Colonic mucosa (tissue), 4 donors: ENCODE measurements around the gene SMIM15. TPM values are rescaled to one million over a fixed set of nuclear protein-coding genes. Genes with fewer than 3 reads are reported as not detected.

ENCODE experiments used
- DNase-seq: peaks from one replicate; pipeline ENCODE4 v3.0.0-alpha.2; 2020
- H3K27ac ChIP-seq: fragments of 200-600 bp; one replicate; pipeline ENCODE4 v1.8.0; 2021
- H3K27me3 ChIP-seq: fragments of 200-600 bp; one replicate; pipeline ENCODE4 v1.8.0; 2021
- H3K36me3 ChIP-seq: fragments of 200-600 bp; one replicate; pipeline ENCODE4 v1.8.0; 2021
- H3K4me1 ChIP-seq: fragments of 200-600 bp; one replicate; pipeline ENCODE4 v1.8.0; 2021; ENCODE audit warnings: mild to moderate bottlenecking
- H3K4me3 ChIP-seq: fragments of 200-600 bp; one replicate; pipeline ENCODE4 v1.8.0; 2021
- H3K9ac ChIP-seq, 2 donors: one replicate each; pipeline ENCODE4 v1.7.0; 2013; ENCODE audit warnings: control low read depth in 2 of 2, low read depth in 2 of 2, low read length in 2 of 2
- H3K9me3 ChIP-seq: fragments of 200-600 bp; one replicate; pipeline ENCODE4 v1.8.0; 2021
- CTCF ChIP-seq: fragments of 200-600 bp; IDR thresholded peaks from one replicate; pipeline ENCODE4 v1.8.0; 2022; ENCODE audit warnings: antibody characterized with exemption, mild to moderate bottlenecking
- intact Hi-C: fragments of 100-400 bp; cut with DNase I; formaldehyde crosslinking; loops from one replicate; pipeline ENCODE4 v1.14.1; 2022
- total RNA-seq, 2 donors: library from RNA; stranded (reverse); fragmentation: NEBNext Ultra II Directional in 1 of 2; extraction: Animal tissue kit (Norgen Biotek cat#: 25700) in 1 of 2; gene quantifications; one replicate each; pipeline ENCODE4 v1.2.1, GENCODE V29; 2021
- donor health status: healthy.
- donor health status: DM: no; HTN: no; CAD: no.
- donor health status: DM: no; HTN: no; CAD: no.

The SMIM15 gene
- total RNA-seq, 2 donors from 2014 or later = 99.6 to 123 TPM

DNA sequence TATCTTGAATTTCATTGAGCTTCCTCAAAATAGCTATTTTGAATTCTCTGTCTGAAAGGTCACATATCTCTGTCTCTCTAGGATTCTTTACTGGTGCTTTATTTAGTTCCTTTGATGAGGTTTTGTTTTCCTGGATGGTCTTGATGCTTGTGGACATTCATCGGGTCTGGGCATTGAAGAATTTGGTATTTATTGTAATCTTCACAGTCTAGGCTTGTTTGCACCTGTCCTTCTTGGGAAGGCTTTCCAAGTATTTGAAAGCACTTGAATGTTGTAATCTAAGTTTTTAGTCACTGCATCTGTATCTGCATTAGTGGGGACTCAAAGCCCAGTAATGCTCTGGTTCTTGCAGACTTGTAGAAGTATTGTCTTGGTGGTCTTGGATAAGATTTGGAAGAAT is 47.8 kb downstream of the SMIM15 start:
- Histone ChIP-seq H3K36me3 (no peaks in the 10 kb centered on the region), H3K9ac (no peak overlapping the region), H3K4me3 (no peak overlapping the region), H3K27ac (no peak overlapping the region), H3K4me1 (no peaks in the 10 kb centered on the region), H3K9me3 (no peaks in the 10 kb centered on the region), H3K27me3 (no peaks in the 10 kb centered on the region)
- DNase-seq = no peak
- intact Hi-C loops = no loop called here
- no peak for TF ChIP-seq CTCF

Other genes with a start within 250 kb of the SMIM15 start
- gene ERCC8, start 217.4 kb downstream of the SMIM15 start, total RNA-seq = 1 to 10 TPM; 9.0 to 9.8 TPM
- 10 to 100 TPM; 20.9 to 36.0 TPM for gene NDUFAF2, start 217.3 kb downstream of the SMIM15 start, total RNA-seq
- gene ZSWIM6, start 169.8 kb upstream of the SMIM15 start, total RNA-seq = 10 to 100 TPM; 16.4 to 24.5 TPM